Right hindlimb (tissue), 1 donor: ENCODE results near the gene CBX1.

Experiments used
- DNase-seq: peaks from one replicate; pipeline ENCODE4 v3.0.0-alpha.2; 2018

CBX1 gene

DNA sequence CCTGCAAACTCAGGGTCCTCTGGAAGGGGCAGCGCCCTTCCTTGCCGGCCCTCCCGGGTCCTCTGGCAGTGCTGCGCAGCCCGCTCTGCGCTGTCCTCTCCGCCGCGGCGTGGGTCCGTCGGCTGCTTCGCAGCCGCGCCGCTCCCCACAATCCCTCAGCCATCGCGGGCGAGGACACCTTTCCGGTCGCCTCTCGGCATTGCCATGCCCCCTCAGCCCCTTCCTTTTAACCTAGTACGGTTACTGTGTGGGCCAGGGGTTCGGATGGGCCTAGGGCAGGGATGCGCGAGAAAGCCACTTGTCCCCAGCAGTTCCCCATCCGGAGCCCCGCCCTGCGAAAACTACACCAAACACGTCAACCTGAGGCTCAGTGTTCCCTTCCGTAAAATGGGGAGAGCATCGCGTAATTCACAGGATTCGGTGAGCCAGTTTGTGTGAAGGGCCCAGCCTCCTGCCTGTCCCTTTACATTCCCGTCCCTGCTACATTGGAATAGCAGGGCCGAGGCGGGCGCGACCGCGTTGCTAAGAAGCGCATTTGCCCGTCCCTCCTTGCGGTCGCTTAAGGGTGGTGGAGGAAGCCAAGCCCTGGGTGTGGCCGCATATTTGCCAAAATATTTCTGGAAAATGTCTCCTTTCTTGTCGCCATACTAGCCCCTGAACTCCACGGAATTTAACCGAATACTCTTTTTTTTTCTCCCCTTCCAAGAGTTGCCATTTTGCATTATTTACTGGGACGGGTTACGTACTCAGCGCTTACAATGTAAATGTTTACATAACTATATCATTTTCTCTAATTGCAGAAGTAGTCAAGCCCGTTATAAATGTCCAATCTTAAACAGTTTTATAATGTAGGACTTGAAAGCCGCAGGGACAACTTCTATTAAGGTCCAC, 76.9 kb downstream of the CBX1 start:
- DNase-seq = peak; percentile 78

DNA sequence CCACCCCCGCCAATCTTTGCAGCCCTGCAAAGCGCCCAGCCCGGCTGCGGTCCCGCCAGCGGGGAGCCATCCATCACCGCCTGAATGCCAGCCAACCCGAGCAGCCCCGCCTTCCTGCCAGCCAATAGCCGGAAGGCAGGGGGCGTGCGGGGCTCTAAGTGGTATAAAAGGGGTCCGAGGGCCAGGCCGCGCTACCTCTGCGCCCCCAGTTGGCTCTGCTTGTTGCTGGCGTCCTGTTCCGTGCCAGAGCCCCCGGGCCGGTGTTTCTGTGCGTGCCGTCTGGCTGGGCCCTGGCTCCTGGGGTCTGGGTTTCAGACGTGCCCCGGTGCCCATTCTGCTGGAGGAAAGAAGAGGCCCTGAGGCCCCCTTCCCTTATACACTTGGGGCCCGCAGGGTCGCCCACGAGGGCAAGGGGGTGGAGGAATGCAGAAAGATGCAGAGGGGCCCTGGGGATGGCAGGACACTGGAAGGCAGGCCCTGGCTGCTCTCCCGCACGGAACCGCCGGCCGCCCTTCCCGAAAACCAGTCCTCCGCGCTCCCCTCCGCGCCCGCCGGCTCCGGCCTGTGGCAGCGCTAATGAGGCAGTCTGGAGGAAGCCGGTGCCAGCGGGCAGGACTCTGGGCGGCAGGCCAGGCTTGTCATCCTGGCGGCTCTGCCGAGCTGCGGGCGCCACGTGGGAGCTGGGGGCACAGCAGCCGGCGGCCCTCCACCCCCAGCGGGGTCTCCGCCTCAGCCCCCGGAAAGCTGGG, 77.7 kb downstream of the CBX1 start:
- DNase-seq = peak; percentile 87

DNA sequence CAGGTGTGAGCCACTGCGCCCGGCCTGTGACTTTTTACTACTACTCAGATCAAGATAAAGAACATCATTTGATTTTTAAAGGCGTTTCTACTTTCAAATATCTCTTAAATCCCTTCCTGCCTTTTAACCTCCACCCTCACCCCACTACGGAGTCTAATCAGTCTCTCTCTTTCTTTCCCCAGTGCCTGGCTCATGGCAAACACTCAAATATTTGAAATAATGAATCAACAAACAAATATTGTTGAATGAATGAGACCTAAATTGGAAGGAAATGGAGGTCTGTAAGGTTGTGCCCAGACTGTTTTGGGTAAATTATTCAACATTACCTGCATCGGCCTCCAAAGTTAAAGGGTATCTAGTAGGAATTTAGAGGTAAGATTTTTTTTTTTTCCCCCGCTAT, 78.4 kb downstream of the CBX1 start:
- DNase-seq = no peak

DNA sequence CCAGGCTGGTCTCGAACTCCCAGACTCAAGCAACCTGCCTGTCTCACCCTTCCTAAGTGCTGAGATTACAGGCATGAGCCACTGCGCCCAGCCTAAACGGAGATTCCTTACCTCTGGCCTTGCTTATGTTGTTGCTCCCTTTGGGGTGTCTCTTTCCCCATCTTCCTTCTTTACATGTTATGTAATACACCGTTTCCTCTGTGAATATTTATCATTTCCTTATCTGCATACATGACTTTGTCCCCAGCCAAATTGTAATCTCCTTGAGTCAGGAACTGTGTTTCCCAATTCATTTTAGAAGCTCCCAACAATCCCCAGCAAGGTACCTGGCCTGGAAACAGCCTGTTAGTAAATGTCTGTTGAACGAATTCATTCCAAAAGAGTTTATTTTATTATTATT, 79.3 kb downstream of the CBX1 start:
- no peak for DNase-seq
